BJ (cell line): ENCODE results near the gene PGAM1. TPM values are rescaled to one million over a fixed set of nuclear protein-coding genes. Genes with fewer than 3 reads are reported as not detected.

Experiments
- CTCF ChIA-PET: fragments of 350-600 bp; formaldehyde crosslinking; extraction: SDS; loops from one replicate; lab custom pipeline; 2021; ENCODE audit warnings: antibody characterized with exemption, inconsistent platforms; lab: Yijun Ruan, JAX
- POLR2A ChIA-PET: fragments of 300-600 bp; sonication (Branson Sonifier 250); formaldehyde crosslinking; extraction: SDS; loops from one replicate; lab custom pipeline; 2021; ENCODE audit warnings: antibody characterized with exemption; lab: Charles Lee
- DNase-seq: peaks from one replicate; pipeline ENCODE4 v3.0.0-alpha.2; 2011; ENCODE audit warnings: low read depth
- H3K27me3 ChIP-seq: 2 replicates; pipeline ENCODE4 v1.6.0; 2011; ENCODE audit warnings: low read length; ENCODE audit not compliant: control insufficient read depth, insufficient read depth
- H3K36me3 ChIP-seq: 2 replicates; pipeline ENCODE4 v1.5.1; 2011; ENCODE audit warnings: low read length; ENCODE audit not compliant: control insufficient read depth, insufficient read depth
- H3K4me3 ChIP-seq: 2 replicates; pipeline ENCODE4 v1.5.1; 2011; ENCODE audit warnings: low read depth, mild to moderate bottlenecking, control low read depth, low read length
- polyA plus RNA-seq: library from polyadenylated mRNA; depleted of rRNA; stranded (reverse); fragments of >200 nt; gene quantifications from 2 replicates; pipeline ENCODE4 v1.2.3, GENCODE V29; 2011
- TF ChIP-seq, protein P1 (sequence below): IDR thresholded peaks from 2 replicates; pipeline ENCODE4 v1.5.1; 2011; ENCODE audit warnings: low read depth, mild to moderate bottlenecking, control low read depth, inconsistent platforms, low read length, moderate library complexity; ENCODE audit not compliant: insufficient read depth

The PGAM1 gene
- polyA plus RNA-seq, 1 experiment = 710 TPM

DNA sequence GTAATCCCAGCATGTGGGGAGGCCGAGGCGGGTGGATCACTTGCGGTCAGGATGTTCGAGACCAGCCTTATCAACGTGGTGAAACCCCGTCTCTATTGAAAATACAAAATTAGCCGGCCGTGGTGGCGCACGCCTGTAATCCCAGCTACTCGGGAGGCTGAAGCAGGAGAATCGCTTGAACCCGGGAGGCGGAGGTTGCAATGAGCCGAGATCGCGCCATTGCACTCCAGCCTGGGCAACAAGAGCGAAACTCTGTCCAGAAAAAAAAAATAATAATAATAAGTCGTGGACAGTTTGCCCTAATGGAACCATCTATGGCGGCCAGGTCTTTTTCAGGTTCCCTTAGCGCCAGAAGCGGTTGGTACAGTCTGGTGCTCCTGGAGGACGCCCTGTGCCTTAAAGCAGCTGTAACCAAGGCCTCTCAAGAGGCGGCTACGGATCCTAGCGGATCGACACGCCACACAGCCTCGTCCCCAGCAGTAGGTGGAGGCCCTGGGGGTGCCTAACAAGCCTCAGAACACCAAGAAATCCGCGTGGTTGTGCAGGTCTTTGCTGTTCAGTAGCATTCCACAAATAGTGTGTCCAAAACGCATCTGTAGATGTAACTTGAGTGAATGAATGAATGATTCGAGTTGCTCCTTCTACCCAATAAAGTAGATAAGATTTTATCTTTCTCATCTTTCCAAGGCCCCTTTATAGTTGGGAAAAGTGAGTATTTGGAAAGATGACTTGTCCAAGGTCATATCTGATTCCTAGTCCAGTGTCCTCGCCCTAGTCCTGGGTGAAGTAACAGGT lies 982 bp downstream of the PGAM1 start:
- Histone ChIP-seq H3K36me3 (peaks cover 10% of the 10 kb centered on the region), H3K27me3 (no peaks in the 10 kb centered on the region), H3K4me3 (peak overlapping the region; percentile 90)
- POLR2A ChIA-PET = no interaction called here
- CTCF ChIA-PET = interaction anchor here (0.6 to 2.4 kb wide), 2 partner anchors 20 to 127 kb away, joined by 4 to 6 read pairs; no protein-coding TSS in a partner anchor
- TF ChIP-seq, protein P1, sequence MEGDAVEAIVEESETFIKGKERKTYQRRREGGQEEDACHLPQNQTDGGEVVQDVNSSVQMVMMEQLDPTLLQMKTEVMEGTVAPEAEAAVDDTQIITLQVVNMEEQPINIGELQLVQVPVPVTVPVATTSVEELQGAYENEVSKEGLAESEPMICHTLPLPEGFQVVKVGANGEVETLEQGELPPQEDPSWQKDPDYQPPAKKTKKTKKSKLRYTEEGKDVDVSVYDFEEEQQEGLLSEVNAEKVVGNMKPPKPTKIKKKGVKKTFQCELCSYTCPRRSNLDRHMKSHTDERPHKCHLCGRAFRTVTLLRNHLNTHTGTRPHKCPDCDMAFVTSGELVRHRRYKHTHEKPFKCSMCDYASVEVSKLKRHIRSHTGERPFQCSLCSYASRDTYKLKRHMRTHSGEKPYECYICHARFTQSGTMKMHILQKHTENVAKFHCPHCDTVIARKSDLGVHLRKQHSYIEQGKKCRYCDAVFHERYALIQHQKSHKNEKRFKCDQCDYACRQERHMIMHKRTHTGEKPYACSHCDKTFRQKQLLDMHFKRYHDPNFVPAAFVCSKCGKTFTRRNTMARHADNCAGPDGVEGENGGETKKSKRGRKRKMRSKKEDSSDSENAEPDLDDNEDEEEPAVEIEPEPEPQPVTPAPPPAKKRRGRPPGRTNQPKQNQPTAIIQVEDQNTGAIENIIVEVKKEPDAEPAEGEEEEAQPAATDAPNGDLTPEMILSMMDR = no peak
- no peak for DNase-seq

DNA sequence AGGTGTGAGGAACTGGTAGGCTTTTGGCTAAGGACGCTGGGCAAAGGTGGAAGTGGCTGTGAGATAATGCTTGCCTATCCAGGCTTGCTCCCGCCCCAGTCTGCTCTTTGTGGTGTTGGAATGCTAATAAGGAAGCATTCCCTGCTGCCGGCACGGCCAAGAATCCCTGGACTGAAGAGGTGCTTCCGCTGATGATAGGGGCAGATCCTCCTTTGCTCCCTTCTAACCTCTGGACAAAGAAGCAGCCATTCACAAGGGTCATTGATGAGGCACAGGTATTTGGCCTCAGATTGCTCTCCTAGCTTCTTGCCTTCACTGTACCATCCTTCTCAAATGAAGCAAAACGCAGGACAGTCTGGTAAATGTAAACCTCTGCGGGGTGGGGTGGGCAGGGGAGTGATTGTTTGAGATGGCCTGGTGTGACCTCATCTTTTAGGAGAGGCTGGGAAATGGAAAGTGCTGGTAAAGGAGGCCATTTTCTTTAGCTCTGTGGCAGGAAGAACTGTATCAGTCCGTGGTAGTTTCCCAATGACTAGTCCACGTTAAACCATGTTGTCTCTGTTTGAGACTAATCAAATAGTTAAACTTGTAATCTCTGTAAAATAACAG lies 1.7 kb downstream of the PGAM1 start:
- Histone ChIP-seq H3K27me3 (no peaks in the 10 kb centered on the region), H3K36me3 (peaks cover 11% of the 10 kb centered on the region), H3K4me3 (peak overlapping the region; percentile 90)
- DNase-seq = no peak
- TF ChIP-seq, protein P1 = no peak
- ChIA-PET CTCF (interaction anchor here (0.6 to 2.4 kb wide), 3 partner anchors 21 to 153 kb away, joined by 3 to 6 read pairs (median 4); no protein-coding TSS in a partner anchor), POLR2A (no interaction called here)

DNA sequence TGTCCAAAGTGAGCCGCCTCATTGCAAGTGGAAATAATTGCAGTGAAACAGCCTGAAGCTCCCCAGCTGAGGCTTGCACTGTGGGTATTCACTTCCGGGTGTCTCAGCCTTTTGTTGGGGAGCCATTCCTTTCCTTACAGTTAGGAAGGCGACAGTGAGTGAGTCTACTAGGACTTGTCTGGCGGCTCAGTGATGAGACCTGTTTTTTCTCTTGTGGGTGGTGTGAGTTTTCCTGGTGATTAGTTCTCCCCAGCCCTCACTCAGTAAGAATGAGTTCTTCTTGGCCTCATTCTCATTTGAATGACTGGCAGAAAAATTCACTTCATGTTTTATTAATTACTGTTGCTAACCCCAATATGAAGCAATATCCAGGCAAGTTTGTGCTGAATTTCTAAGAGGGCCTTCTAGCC lies 2.6 kb downstream of the PGAM1 start:
- Histone ChIP-seq H3K4me3 (peak overlapping the region; percentile 32), H3K27me3 (no peaks in the 10 kb centered on the region), H3K36me3 (peaks cover 13% of the 10 kb centered on the region)
- CTCF ChIA-PET = interaction anchor here (2.4 kb wide), 1 partner anchor 22 kb away, joined by 6 read pairs; no protein-coding TSS in a partner anchor
- DNase-seq = no peak
- POLR2A ChIA-PET = no interaction called here
- TF ChIP-seq, protein P1 = no peak

DNA sequence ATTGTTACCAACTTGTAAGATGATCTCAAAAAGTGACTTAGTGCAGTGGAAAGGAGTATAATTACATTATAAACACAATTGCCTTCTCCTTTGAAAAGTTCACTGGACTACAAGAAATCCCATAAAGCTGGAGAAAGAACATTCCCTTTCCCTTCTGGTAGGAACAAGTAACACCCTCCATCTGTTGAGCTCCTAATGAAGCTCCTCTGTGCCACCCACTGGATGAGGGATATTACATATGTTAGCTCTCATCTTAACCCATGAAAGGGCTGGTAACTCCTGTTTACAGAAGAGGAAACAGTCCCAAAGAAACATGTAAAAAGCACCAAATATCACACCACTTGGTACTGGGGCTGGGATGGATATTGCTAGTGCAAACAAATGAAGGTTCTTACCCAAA lies 8.1 kb downstream of the PGAM1 start:
- H3K27me3 ChIP-seq = no peaks in the 10 kb centered on the region
- H3K4me3 ChIP-seq = no peak overlapping the region
- CTCF ChIA-PET = interaction anchor here (0.5 to 1.6 kb wide), 5 partner anchors 11 to 361 kb away, joined by 3 to 4 read pairs (median 4); no protein-coding TSS in a partner anchor
- no peak for DNase-seq
- H3K36me3 ChIP-seq = peaks cover 19% of the 10 kb centered on the region
- TF ChIP-seq, protein P1 = no peak
- POLR2A ChIA-PET = no interaction called here

DNA sequence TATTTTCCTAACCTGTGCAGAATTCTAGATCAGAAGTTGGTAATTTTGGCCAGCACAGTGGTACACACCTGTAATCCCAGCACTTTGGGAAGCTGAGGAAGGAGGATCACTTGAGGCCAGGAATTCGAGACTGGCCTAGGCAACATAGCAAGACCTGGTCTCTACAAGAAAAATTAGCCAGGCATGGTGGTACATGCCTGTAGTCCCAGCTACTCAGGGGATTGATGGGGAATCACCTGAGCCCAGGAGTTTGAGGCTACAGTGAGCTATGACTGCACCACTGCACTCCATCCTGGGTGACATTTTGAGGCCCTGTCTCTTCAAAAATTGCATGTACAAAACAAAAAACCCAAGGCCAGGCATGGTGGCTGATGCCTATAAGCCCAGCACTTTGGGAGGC lies 8.6 kb downstream of the PGAM1 start:
- Histone ChIP-seq H3K36me3 (peaks cover 18% of the 10 kb centered on the region), H3K4me3 (no peak overlapping the region), H3K27me3 (no peaks in the 10 kb centered on the region)
- ChIA-PET POLR2A (no interaction called here), CTCF (interaction anchor here (1.4 to 1.6 kb wide), 3 partner anchors 10 to 137 kb away, joined by 3 to 4 read pairs (median 4); no protein-coding TSS in a partner anchor)
- TF ChIP-seq, protein P1 = no peak
- no peak for DNase-seq
